Measurements from ENCODE around the gene C11orf52.
"Not testable (repeated sequence)": the region's sequence is repeated elsewhere in the genome, so short reads cannot be mapped to it uniquely, and the experiment has no call there.

C11orf52 gene

DNA sequence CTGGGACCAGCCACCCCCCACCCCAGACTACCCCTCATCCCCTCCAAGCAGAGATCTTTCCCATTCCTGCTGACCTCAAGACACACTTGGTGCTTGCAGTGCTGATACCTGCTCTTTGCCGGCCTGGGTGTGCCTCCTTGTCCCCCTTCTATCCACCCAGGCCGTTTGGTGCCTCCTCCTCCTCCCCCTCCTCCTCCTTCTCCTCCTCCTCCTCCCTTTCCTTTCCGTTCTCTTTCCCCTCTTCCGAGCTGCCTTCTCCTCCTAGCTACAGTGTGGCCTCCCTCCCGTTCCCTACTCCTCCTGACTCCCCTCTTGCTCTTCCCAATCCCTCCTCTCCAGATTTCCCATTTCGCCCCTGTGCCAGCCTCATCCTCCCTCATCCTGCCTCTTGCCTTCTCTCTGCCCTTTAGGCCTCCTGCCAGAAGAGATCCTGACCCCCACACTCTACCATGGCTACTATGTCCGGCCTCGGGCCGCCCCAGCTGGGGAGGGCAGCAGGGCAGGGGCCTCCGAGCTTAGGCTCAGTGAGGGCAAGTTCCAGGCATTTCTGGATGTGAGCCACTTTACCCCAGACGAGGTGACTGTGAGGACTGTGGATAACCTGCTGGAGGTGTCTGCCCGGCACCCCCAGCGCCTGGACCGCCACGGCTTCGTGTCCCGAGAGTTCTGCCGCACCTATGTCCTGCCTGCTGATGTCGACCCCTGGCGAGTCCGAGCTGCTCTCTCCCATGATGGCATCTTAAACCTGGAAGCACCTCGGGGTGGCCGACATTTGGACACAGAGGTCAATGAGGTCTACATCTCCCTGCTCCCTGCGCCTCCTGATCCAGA is 5.5 kb upstream of the C11orf52 start:
- no peak for DNase-seq (ENCODE audit: low read depth in 2 of 2)

GRCh38 chr11:111913997-111914396 is 4.7 kb upstream of the C11orf52 start:
- DNase-seq (ENCODE audit: low read depth in 2 of 2), result no peak

- DNase-seq (ENCODE audit: low read depth in 2 of 2), result no peak
Measured at GRCh38 chr11:111916768-111917167, 1.9 kb upstream of the C11orf52 start.

GRCh38 chr11:111917312-111917711 is 1.4 kb upstream of the C11orf52 start:
- DNase-seq (ENCODE audit: low read depth in 2 of 2), result no peak

GRCh38 chr11:111917788-111918187 is 925 bp upstream of the C11orf52 start:
- DNase-seq (ENCODE audit: low read depth in 2 of 2), result no peak

GRCh38 chr11:111920908-111921307 is 2.2 kb downstream of the C11orf52 start:
- no peak for DNase-seq (ENCODE audit: low read depth in 2 of 2)

- no peak for DNase-seq (ENCODE audit: low read depth in 2 of 2)
Measured at GRCh38 chr11:111921541-111922230, 3.0 kb downstream of the C11orf52 start.

- DNase-seq (ENCODE audit: low read depth in 2 of 2), result no peak
Measured at GRCh38 chr11:111922803-111923202, 4.1 kb downstream of the C11orf52 start.

DNA sequence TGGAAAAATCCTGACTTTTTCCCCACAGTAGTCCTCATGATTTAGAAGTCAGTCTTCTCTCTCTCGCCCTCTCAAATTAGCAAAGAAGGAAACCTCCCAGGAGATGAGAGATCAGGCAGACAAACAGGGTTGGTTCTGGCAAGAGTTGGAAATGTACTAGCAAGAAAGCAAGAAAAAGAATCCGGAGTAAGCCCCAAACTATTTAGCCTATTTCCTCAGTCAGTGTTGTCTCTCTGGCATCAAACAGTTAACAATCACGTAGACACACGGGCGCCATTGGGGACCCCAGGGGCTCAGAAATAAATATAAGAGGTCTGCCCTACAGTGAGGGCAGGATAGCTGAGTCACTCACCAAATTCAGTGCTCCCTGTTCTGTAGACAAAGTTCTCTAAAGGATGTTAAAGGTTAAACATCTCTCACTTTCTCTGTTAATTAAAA is 4.7 kb downstream of the C11orf52 start:
- no peak for DNase-seq (ENCODE audit: low read depth in 2 of 2)

DNA sequence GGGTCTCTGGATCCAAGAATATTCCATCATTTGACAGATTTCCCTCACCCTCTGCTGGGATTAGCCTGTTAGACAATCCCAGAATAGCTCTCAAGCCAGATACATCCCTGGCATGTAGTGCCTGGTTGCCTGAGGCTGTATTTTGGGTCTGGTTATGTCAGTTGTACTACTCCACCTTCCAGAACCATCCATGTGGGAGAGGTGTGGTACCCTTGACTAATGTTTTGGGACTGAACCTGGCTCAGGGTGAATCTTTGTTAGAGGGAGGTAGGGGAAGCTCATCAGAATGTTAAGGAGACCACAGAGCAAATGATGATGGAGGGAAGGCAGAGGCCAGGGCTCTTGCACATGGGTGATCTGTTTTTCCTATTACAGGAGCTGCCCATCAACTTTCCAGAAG is 5.2 kb downstream of the C11orf52 start:
- no peak for DNase-seq (ENCODE audit: low read depth in 2 of 2)

DNA sequence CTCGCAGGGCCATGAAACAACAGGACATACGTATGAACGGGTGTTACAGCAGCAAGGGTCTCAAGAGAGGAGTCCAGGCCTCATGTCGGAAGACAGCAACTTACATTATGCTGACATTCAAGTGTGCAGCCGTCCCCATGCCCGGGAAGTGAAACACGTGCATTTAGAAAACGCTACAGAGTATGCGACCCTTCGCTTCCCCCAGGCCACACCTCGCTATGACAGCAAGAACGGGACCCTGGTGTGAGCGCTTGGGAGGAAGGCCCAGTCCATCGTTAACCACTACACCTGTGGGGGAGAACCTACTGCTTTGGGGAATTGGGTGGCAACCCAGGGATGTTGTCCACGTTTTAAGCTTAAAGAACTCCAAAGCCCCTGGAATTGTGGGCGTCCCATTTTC is 7.2 kb downstream of the C11orf52 start:
- DNase-seq (ENCODE audit: low read depth in 2 of 2), result no peak

GRCh38 chr11:111926505-111927391 is 8.0 kb downstream of the C11orf52 start:
- DNase-seq (ENCODE audit: low read depth in 2 of 2), result peak; percentile 90

DNA sequence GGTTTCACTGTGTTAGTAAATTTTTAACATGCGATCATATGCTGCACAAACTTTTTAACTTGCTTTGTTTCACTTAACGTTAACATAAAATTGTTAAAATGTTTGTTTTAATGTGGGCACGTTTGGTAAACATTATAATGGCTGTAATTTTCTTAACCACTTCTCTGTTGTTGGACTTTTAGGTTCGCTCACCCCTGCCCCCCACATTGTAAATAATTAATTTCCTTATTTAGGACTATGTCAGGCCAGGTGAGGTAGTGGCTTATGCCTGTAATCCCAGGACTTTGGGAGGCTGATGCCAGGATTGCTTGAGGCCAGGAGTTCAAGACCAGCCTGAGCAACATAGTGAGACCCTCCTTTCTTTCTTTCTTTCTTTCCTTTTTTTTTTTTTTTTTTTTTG is 11.8 kb downstream of the C11orf52 start:
- no peak for DNase-seq (ENCODE audit: low read depth in 2 of 2)

- no peak for DNase-seq (ENCODE audit: low read depth in 2 of 2)
Measured at GRCh38 chr11:111932611-111932950, 13.9 kb downstream of the C11orf52 start.

DNA sequence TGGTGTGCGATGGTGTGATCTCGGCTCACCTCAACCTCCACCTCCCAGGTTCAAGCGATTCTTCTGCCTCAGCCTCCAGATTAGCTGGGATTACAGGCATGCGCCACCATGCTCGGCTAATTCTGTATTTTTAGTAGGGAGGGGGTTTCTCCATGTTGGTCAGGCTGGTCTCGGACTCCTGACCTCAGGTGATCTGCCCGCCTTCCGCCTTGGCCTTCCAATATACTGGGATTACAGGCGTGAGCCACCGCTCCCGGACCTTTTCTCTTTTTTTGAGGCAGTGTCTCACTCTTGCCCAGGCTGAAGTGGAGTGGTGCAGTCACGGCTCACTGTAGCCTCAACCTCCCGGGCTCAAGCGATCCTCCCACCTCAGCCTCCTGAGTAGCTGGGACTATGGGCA is 14.5 kb downstream of the C11orf52 start:
- DNase-seq (ENCODE audit: low read depth in 2 of 2), result not testable (repeated sequence)

DNA sequence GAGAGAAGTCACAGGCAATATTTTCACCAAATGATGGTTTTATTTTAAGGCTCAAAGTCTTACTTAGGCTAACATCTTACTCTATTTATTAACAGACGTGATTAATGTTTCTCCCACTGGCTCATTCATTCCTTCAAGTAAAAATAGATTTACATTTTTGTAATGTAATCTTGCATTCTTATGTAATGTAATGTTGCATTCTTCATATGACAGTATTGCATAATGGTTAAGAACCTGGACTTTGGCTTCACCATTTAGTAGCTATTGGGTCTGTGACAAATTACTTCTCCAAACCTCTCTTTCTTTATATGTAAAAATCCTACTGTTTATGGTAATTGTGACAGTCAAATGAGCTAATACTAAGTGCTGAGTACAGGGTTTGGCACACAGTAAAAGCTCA is 15.2 kb downstream of the C11orf52 start:
- DNase-seq (ENCODE audit: low read depth in 2 of 2), result no peak

DNA sequence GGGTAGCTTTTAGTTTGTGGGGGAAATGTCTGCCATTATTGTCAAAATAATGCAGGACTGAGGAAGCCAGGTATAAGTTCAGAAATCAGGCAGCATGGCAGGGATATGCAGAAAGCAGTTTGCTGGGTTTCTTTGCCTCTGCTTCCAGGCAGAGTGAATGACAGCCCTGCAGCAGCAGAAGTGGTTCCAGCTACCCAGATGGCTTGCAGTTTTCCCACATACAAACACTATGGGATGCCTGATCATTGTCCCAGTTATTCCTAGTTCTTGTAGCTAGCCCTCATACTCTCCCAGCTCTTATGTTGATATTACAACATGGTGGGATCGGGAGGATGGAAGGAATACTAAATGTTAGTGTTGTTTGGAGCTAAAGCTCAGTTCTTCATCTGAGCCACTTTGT is 15.6 kb downstream of the C11orf52 start:
- no peak for DNase-seq (ENCODE audit: low read depth in 2 of 2)

- no peak for DNase-seq (ENCODE audit: low read depth in 2 of 2)
Measured at GRCh38 chr11:111935317-111936039, 16.8 kb downstream of the C11orf52 start.

GRCh38 chr11:111936040-111936540 is 17.4 kb downstream of the C11orf52 start:
- no peak for DNase-seq (ENCODE audit: low read depth in 2 of 2)

DNA sequence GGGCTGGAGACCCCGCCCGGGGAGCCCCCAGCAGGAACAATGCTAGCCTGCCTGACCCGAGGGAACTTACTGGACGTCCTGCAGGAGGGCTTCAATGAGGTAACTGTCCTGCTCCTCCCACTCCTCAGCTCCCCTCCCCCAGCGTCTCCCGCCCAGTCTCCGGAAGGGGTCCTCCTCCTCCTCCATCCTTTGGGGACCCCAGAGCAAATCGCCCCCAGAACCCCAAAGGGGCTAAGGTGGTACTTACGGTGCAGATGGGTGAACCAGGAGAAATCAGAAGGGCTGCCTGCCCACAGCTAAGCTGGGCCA is 18.7 kb downstream of the C11orf52 start:
- DNase-seq (ENCODE audit: low read depth in 2 of 2), result no peak

DNA sequence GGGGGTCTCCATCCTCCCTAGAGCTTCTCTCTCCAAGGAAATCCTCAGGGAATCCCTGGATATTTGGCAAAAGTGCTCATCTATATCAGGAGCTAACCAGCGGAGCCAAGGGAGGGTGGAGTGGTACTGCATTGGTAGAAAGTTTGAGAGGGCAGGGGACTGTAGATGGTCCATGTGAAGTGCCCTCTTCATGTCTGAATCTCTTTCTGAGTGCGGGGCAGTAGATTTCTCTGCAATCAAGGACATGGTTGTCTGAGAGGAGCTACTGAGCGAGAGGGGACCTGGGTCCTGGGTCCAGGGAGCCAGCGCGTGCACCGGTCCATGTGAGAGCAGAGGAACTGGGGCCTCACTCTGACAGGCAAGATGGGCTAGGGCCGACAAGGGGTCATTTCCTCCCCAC is 19.1 kb downstream of the C11orf52 start:
- DNase-seq (ENCODE audit: low read depth in 2 of 2), result no peak

All from activated CD4-positive, alpha-beta T cell treated with anti-CD3 and anti-CD28 coated beads for 24 hours (primary cell).